Endodermal cell (in vitro differentiated cells): ENCODE results near the gene SCFD2. TPM values are rescaled to one million over a fixed set of nuclear protein-coding genes. Genes with fewer than 3 reads are reported as not detected.

Source experiments
- DNase-seq: peaks from one replicate; pipeline ENCODE4 v3.0.0-alpha.2; 2017
- H3K27ac ChIP-seq: 2 replicates; pipeline ENCODE4 v1.5.1; 2013; ENCODE audit warnings: mild to moderate bottlenecking, low read depth, low read length, moderate library complexity
- H3K27me3 ChIP-seq: 2 replicates; pipeline ENCODE4 v1.6.1; 2013; ENCODE audit warnings: mild to moderate bottlenecking, low read length, moderate library complexity; ENCODE audit not compliant: insufficient read depth, control insufficient read depth, poor library complexity, severe bottlenecking
- H3K36me3 ChIP-seq: 2 replicates; pipeline ENCODE4 v1.7.0; 2013; ENCODE audit warnings: mild to moderate bottlenecking, low read length, moderate library complexity; ENCODE audit not compliant: control insufficient read depth, insufficient read depth
- H3K4me1 ChIP-seq: one replicate; pipeline ENCODE4 v1.7.0; 2013; ENCODE audit warnings: low read length; ENCODE audit not compliant: control insufficient read depth, insufficient read depth
- H3K4me3 ChIP-seq: 2 replicates; pipeline ENCODE4 v1.5.1; 2013; ENCODE audit warnings: mild to moderate bottlenecking, low read length, moderate library complexity
- H3K9ac ChIP-seq: 2 replicates; pipeline ENCODE4 v1.6.1; 2013; ENCODE audit warnings: mild to moderate bottlenecking, low read length, moderate library complexity; ENCODE audit not compliant: poor library complexity, severe bottlenecking; ENCODE audit errors: extremely low read depth
- H3K9me3 ChIP-seq: 2 replicates; pipeline ENCODE4 v1.6.1; 2013; ENCODE audit warnings: mild to moderate bottlenecking, low read length, moderate library complexity; ENCODE audit not compliant: control insufficient read depth
- H3K27ac Mint-ChIP-seq: 2 replicates; pipeline ENCODE4 v1.8.0; 2020; ENCODE audit warnings: mixed read lengths
- H3K27me3 Mint-ChIP-seq: 2 replicates; pipeline ENCODE4 v1.8.0; 2021; ENCODE audit warnings: mild to moderate bottlenecking, mixed read lengths; ENCODE audit not compliant: insufficient read depth
- H3K36me3 Mint-ChIP-seq: 2 replicates; pipeline ENCODE4 v1.8.0; 2020; ENCODE audit warnings: low read depth, mixed read lengths
- H3K4me1 Mint-ChIP-seq: 2 replicates; pipeline ENCODE4 v1.8.0; 2020; ENCODE audit warnings: mixed read lengths
- H3K4me3 Mint-ChIP-seq: 2 replicates; pipeline ENCODE4 v1.8.0; 2020; ENCODE audit warnings: mild to moderate bottlenecking, moderate library complexity, mixed read lengths
- H3K9me3 Mint-ChIP-seq: 2 replicates; pipeline ENCODE4 v1.8.0; 2020; ENCODE audit warnings: mild to moderate bottlenecking, mixed read lengths
- CTCF ChIP-seq: fragments of 200-600 bp; sonication (generic); conservative IDR thresholded peaks from 2 replicates; pipeline ENCODE4 v1.5.0; 2021; ENCODE audit warnings: antibody characterized with exemption, mild to moderate bottlenecking
- WGBS, 2 experiments: methylation state at CpG; one replicate each; pipeline versions ENCODE4 v1.1.5 to v1.1.7; 2013; ENCODE audit warnings: missing lambda C conversion rate in 2 of 2, mixed read lengths in 1 of 2; ENCODE audit not compliant: insufficient coverage in 1 of 2, insufficient read length in 1 of 2; 5-methylcytosine and 5-hydroxymethylcytosine counted together
- total RNA-seq, 2 donors: library from RNA; stranded (reverse); fragmentation: NEBNext Ultra II Directional in 1 of 2; extraction: Animal tissue kit (Norgen Biotek cat#: 25700) in 1 of 2; gene quantifications; 2 replicates in 1 of 2; 3 replicates in 1 of 2; pipeline ENCODE4 v1.2.1, GENCODE V29; 2021

The SCFD2 gene
- total RNA-seq, 2 donors from 2014 or later = 5.7 to 6.5 TPM

GRCh38 chr4:53088152-53088551 lies 277.7 kb downstream of the SCFD2 start:
- WGBS, 2 experiments = 43 to 60% methylated on average over 1 of the region's 1 CpG
- Histone ChIP-seq H3K27me3 (no peaks in the 10 kb centered on the region), H3K27ac (no peak overlapping the region), H3K4me1 (no peaks in the 10 kb centered on the region), H3K36me3 (no peaks in the 10 kb centered on the region), H3K9me3 (peaks cover 25% of the 10 kb centered on the region), H3K9ac (no peak overlapping the region), H3K4me3 (no peak overlapping the region)
- Mint-ChIP-seq H3K36me3 (peaks cover 4% of the 10 kb centered on the region), H3K4me1 (no peaks in the 10 kb centered on the region), H3K27ac (no peak overlapping the region), H3K9me3 (peaks cover 28% of the 10 kb centered on the region), H3K4me3 (no peak overlapping the region), H3K27me3 (no peaks in the 10 kb centered on the region)
- TF ChIP-seq CTCF = no peak
- no peak for DNase-seq

- no peaks in the 10 kb centered on the region for H3K9me3 ChIP-seq
- no peak for TF ChIP-seq CTCF
- H3K9me3 Mint-ChIP-seq = no peaks in the 10 kb centered on the region
- no peak overlapping the region for H3K27ac Mint-ChIP-seq
- WGBS, 2 experiments = 90 to 100% methylated on average over 2 to 8 of the region's 8 CpGs
- no peak overlapping the region for H3K27ac ChIP-seq
- peaks cover 7% of the 10 kb centered on the region for H3K4me1 Mint-ChIP-seq
- H3K9ac ChIP-seq = no peak overlapping the region
- no peak for DNase-seq
- no peaks in the 10 kb centered on the region for H3K27me3 Mint-ChIP-seq
- H3K36me3 ChIP-seq = no peaks in the 10 kb centered on the region
- H3K4me3 ChIP-seq = no peak overlapping the region
- H3K4me1 ChIP-seq = no peaks in the 10 kb centered on the region
- no peak overlapping the region for H3K4me3 Mint-ChIP-seq
- H3K27me3 ChIP-seq = no peaks in the 10 kb centered on the region
- no peaks in the 10 kb centered on the region for H3K36me3 Mint-ChIP-seq
Measured at GRCh38 chr4:53076374-53076958, 289.4 kb downstream of the SCFD2 start.

- no peak overlapping the region for H3K27ac Mint-ChIP-seq
- Histone ChIP-seq H3K4me1 (no peaks in the 10 kb centered on the region), H3K9ac (no peak overlapping the region), H3K9me3 (no peaks in the 10 kb centered on the region), H3K4me3 (no peak overlapping the region), H3K27ac (no peak overlapping the region), H3K27me3 (no peaks in the 10 kb centered on the region), H3K36me3 (no peaks in the 10 kb centered on the region)
- peaks cover 7% of the 10 kb centered on the region for H3K4me1 Mint-ChIP-seq
- H3K27me3 Mint-ChIP-seq = no peaks in the 10 kb centered on the region
- H3K9me3 Mint-ChIP-seq = no peaks in the 10 kb centered on the region
- no peak overlapping the region for H3K4me3 Mint-ChIP-seq
- H3K36me3 Mint-ChIP-seq = no peaks in the 10 kb centered on the region
- WGBS, 2 experiments = 81 to 100% methylated on average over 1 of the region's 1 CpG
- no peak for TF ChIP-seq CTCF
- no peak for DNase-seq
Measured at GRCh38 chr4:53075162-53075785, 290.6 kb downstream of the SCFD2 start.
